ENCODE results near the gene KLC4.

- TF ChIP-seq CTCF (IDR thresholded peaks at IDR 0.05) (no peak), EP300 (IDR thresholded peaks at IDR 0.05) (no peak), POLR2A (IDR thresholded peaks at IDR 0.05) (no peak), POLR2AphosphoS5 (IDR thresholded peaks at IDR 0.05) (no peak)
Measured at GRCh38 chr6:43058531-43058930, 900 bp upstream of the KLC4 start.

Measured in gastroesophageal sphincter (tissue), 3 donors.